Adipocyte (in vitro differentiated cells): ENCODE results near the gene DRGX.

Experiments used
- DNase-seq: peaks from one replicate; pipeline ENCODE4 v3.0.0-alpha.2; 2015; ENCODE audit warnings: low read depth
- H3K27me3 ChIP-seq: replicated peaks from 2 replicates; pipeline ENCODE4 v1.7.0; 2013; ENCODE audit warnings: mild to moderate bottlenecking, low read length, moderate library complexity; ENCODE audit not compliant: control insufficient read depth, insufficient read depth
- H3K36me3 ChIP-seq: 2 replicates; pipeline ENCODE4 v1.7.0; 2013; ENCODE audit warnings: low read length, mild to moderate bottlenecking, moderate library complexity; ENCODE audit not compliant: control insufficient read depth, insufficient read depth, severe bottlenecking
- H3K4me1 ChIP-seq: 2 replicates; pipeline ENCODE4 v1.7.0; 2013; ENCODE audit warnings: mild to moderate bottlenecking, low read length, moderate library complexity; ENCODE audit not compliant: control insufficient read depth, insufficient read depth
- H3K4me3 ChIP-seq: 2 replicates; pipeline ENCODE4 v1.7.0; 2013; ENCODE audit warnings: mild to moderate bottlenecking, low read length, moderate library complexity
- H3K9ac ChIP-seq: 2 replicates; pipeline ENCODE4 v1.7.0; 2013; ENCODE audit warnings: mild to moderate bottlenecking, low read length, moderate library complexity
- H3K9me3 ChIP-seq: 2 replicates; pipeline ENCODE4 v1.7.0; 2013; ENCODE audit warnings: mild to moderate bottlenecking, low read length, moderate library complexity; ENCODE audit not compliant: control insufficient read depth

DRGX gene

DNA sequence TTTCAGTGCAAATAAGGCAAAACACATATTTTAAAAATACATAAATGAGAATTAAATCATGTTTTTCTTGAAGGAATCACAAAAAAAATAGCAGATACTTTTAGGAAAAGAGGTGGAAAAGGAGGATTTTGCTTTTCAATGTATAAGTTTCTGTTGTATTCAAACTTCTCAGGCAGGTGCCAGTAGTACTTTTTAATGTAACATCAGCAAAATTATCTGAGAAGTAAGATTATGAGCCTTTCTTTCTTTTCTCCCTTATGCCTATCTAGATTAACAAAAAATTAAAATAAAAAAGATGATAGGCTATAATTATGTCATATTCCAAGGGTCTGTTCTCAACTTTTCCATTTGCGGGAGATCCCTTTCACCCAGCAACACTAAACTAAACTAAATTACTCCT is 2.6 kb downstream of the DRGX start:
- Histone ChIP-seq H3K4me3 (no peak overlapping the region), H3K36me3 (no peaks in the 10 kb centered on the region), H3K9me3 (no peaks in the 10 kb centered on the region), H3K27me3 (peaks cover 87% of the 10 kb centered on the region), H3K4me1 (peaks cover 6% of the 10 kb centered on the region), H3K9ac (no peak overlapping the region)
- DNase-seq: no peak

- Histone ChIP-seq H3K36me3 (no peaks in the 10 kb centered on the region), H3K4me3 (no peak overlapping the region), H3K9me3 (no peaks in the 10 kb centered on the region), H3K27me3 (peaks cover 51% of the 10 kb centered on the region), H3K4me1 (peaks cover 7% of the 10 kb centered on the region), H3K9ac (no peak overlapping the region)
- no peak for DNase-seq
Observed at GRCh38 chr10:49389361-49389933, 6.4 kb downstream of the DRGX start.

DNA sequence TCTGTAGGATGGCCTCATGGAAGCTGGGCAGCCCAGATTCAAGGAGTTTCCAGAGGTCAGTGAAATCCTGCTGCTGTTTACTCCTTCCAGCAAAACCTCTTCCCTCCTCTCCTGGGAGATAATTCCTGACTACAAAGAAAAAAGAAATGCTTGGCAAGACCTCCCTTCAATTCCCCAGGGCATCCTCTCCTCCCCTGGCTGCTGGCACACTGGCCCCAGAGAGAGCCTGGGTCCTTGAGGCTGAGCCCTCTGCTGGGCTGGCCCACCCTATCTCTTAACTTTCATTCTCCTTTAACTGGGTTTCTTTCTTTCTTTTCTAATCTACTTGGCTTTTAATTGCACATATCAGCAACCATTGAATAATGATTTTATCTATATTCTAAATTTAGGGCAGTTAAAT is 7.7 kb downstream of the DRGX start:
- DNase-seq: no peak
- Histone ChIP-seq H3K36me3 (no peaks in the 10 kb centered on the region), H3K9me3 (no peaks in the 10 kb centered on the region), H3K4me1 (peaks cover 7% of the 10 kb centered on the region), H3K4me3 (no peak overlapping the region), H3K9ac (no peak overlapping the region), H3K27me3 (peaks cover 44% of the 10 kb centered on the region)

- Histone ChIP-seq H3K4me1 (peaks cover 7% of the 10 kb centered on the region), H3K9me3 (no peaks in the 10 kb centered on the region), H3K4me3 (no peak overlapping the region), H3K36me3 (no peaks in the 10 kb centered on the region), H3K27me3 (peaks cover 38% of the 10 kb centered on the region), H3K9ac (no peak overlapping the region)
- peak; percentile 83 for DNase-seq
Observed at GRCh38 chr10:49387071-49387470, 8.8 kb downstream of the DRGX start.

DNA sequence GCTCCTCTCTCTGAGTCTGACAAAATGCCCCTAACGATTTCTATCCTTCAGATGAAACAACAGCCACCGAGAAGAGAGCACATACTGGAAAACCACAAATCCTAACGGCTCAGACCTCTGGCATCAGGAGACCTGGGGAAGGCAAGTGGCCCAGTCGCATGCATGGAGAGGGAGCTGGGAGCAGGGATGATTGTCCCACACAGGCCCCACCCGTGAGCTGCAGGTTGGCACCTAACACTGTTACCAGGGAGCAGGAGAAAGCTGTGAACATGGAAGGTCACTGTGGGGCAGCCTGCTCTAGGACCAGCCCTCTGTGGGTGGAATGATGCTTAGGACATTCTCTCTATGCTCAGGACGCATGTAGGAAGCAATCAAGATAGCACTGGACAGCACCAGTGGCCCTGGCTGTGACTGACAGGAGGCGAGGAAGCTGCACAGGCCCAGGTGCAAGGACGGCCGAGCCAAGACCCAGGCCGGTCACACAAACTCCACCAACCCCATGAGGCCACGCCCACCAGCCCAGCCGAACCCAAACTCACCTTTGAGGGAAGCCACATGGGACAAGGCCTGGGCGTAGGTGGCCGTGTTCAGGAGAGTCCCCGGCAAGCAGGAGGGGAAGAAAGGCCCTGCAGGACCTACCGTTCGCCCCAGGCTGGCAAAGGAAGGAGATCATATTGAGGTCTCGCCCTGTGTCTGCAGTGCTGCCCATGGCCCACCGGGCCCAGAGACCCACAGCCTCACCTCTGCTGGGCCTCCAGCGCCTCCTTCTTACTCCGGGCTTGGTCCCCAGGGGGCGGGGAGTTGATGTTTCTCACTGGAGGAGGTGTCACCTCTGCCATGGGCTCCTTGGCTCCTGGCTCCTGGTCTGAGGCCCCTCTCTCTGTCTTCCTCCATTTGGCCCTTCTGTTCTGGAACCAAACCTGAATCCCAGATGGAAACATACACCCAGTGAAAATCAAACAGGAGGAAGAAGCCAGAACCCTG is 9.7 kb downstream of the DRGX start:
- peaks cover 34% of the 10 kb centered on the region for H3K27me3 ChIP-seq
- H3K9me3 ChIP-seq: no peaks in the 10 kb centered on the region

GRCh38 chr10:49384268-49384953 is 11.5 kb downstream of the DRGX start:
- no peak for DNase-seq
- H3K27me3 ChIP-seq: peaks cover 29% of the 10 kb centered on the region

More for the DNA sequence above, 9.7 kb downstream of the DRGX start:
- H3K4me3 ChIP-seq: no peak overlapping the region
- DNase-seq: no peak
- H3K4me1 ChIP-seq: peaks cover 7% of the 10 kb centered on the region
- H3K9ac ChIP-seq: no peak overlapping the region
- H3K36me3 ChIP-seq: no peaks in the 10 kb centered on the region

DNA sequence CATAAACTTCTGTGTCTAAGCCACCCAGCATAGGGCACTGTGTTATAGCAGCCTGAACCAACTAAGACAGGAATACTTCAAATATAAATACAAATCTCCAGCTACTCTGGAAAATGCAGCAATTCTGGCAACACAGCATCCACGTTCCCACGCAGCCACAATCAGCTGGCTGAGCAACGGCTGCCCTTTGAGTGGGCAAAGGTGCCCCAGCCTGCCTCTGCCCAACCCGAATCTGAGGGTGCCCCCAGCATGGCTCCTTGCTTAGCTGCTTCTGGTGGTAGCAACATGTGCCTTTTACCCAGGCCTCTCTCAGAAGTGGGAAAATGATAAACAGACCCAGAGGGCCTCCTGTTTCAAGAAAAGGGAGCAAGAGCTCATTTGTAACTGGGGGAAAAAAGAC is 12.0 kb downstream of the DRGX start:
- H3K36me3 ChIP-seq: no peaks in the 10 kb centered on the region
- peaks cover 25% of the 10 kb centered on the region for H3K27me3 ChIP-seq
- no peak for DNase-seq
- H3K4me3 ChIP-seq: no peak overlapping the region
- no peaks in the 10 kb centered on the region for H3K9me3 ChIP-seq
- H3K9ac ChIP-seq: no peak overlapping the region
- H3K4me1 ChIP-seq: peaks cover 7% of the 10 kb centered on the region

More at GRCh38 chr10:49384268-49384953, 11.5 kb downstream of the DRGX start:
- Histone ChIP-seq H3K9ac (no peak overlapping the region), H3K36me3 (no peaks in the 10 kb centered on the region), H3K4me3 (no peak overlapping the region), H3K4me1 (peaks cover 7% of the 10 kb centered on the region), H3K9me3 (no peaks in the 10 kb centered on the region)

DNA sequence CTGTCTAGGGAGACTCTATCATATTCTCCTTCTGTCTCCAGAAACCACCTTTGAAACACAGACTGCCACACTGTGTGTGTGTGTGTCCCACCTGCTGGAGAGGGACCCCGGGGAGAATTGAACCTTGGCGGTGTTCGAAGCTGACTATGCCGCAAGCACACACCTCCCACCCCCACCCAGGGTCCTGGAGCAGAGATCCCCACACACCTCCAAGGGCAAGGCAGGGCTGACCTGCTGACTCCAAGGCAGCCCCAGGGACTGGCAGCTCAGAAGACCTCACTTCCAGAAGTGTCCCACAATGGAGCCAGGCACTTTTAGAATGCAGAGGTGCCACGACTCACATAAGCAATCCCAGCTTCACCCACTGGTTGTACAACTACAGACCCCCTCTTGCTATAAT is 13.1 kb downstream of the DRGX start:
- H3K4me3 ChIP-seq: no peak overlapping the region
- no peak overlapping the region for H3K9ac ChIP-seq
- peaks cover 21% of the 10 kb centered on the region for H3K27me3 ChIP-seq
- peaks cover 7% of the 10 kb centered on the region for H3K4me1 ChIP-seq
- DNase-seq: no peak
- no peaks in the 10 kb centered on the region for H3K9me3 ChIP-seq
- no peaks in the 10 kb centered on the region for H3K36me3 ChIP-seq

DNA sequence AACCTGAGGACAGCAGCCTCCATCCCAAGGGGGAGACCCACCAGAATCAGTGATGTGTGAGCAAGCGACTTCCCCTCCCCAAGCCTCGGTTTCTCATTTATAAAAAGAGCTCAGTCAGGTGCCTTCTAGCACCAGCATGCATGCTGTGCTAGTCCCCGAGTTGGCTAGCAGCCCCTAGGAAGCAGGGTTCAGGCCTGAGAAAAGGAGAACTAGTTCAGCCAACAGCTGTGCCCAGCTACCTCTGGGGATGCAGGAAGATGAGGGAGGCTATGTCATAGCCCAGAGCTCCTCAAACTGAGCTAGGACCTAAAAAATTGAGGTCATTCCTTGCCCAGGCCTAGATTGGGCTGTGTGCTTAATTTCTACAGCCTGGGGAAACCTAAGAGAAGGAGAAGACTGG is 13.7 kb downstream of the DRGX start:
- Histone ChIP-seq H3K27me3 (peaks cover 21% of the 10 kb centered on the region), H3K9me3 (no peaks in the 10 kb centered on the region), H3K4me3 (no peak overlapping the region), H3K9ac (no peak overlapping the region), H3K4me1 (peaks cover 6% of the 10 kb centered on the region), H3K36me3 (no peaks in the 10 kb centered on the region)
- DNase-seq: no peak

DNA sequence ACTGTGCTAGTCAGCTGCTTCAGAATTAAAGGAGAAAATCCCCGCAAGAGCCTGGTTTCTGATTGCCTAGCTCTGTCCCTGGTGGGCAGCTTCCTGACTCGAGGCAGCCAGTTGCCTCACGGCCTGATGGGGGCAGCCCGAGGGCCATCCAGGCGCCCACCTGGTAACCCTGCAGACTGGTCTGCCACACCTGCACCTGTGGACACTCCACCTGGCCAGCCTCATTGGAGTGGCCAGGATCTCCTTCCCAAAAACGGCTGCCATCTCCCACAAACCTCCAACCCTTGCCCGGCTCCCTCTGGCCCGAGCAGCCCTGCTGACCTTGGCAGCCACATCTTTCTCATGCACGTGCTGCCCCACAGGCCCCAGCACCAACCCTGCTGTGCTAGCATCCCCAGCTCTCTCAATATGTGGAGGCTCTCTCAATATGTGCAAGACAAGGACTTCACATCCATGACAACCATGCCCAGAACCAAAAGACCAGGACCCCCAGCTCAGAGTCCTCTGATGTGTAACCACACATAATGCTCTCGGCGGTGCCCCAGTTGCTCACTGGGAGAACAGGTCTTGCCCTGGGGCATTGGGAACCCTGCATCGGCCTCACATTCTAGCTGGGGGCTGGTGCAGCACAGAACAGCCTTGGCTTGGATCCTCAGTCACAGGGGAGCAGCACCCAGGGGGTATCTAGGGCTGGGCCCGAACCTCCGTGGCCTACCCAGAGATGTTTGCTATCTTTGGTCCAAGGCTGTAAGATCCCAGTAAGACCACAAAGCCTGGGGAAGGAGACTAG is 14.6 kb downstream of the DRGX start:
- Histone ChIP-seq H3K9ac (no peak overlapping the region), H3K27me3 (peaks cover 29% of the 10 kb centered on the region), H3K4me1 (no peaks in the 10 kb centered on the region), H3K4me3 (no peak overlapping the region), H3K9me3 (no peaks in the 10 kb centered on the region), H3K36me3 (no peaks in the 10 kb centered on the region)
- DNase-seq: no peak
